CD4-positive, alpha-beta T cell treated with Interleukin-17A for 4 hours (primary cell): ENCODE results near the gene OR2K2.
"Not testable (repeated sequence)": the region's sequence is repeated elsewhere in the genome, so short reads cannot be mapped to it uniquely, and the experiment has no call there.

ENCODE experiments used
- DNase-seq: peaks from one replicate; pipeline ENCODE4 v3.0.0-alpha.2; 2020; ENCODE audit warnings: mixed read lengths

Gene OR2K2

GRCh38 chr9:111330124-111330523 is at the start of gene OR2K2:
Gene OR2K2 (minus strand): TSS chr9:111330224. CDS start chr9:111328433, 1,791 bp downstream.
- no peak for DNase-seq

GRCh38 chr9:111375817-111376564 is 46.0 kb upstream of the OR2K2 start:
- DNase-seq, result no peak

- DNase-seq, result no peak
Observed at GRCh38 chr9:111375062-111375461, 45.0 kb upstream of the OR2K2 start.

GRCh38 chr9:111372297-111372696 is 42.3 kb upstream of the OR2K2 start:
- DNase-seq, result no peak

- DNase-seq, result no peak
Observed at GRCh38 chr9:111366978-111367377, 37.0 kb upstream of the OR2K2 start.

- no peak for DNase-seq
Observed at GRCh38 chr9:111362526-111362925, 32.5 kb upstream of the OR2K2 start.

GRCh38 chr9:111360881-111361280 is 30.9 kb upstream of the OR2K2 start:
- no peak for DNase-seq

GRCh38 chr9:111356481-111357244 is 26.6 kb upstream of the OR2K2 start:
- no peak for DNase-seq

- DNase-seq, result no peak
Observed at GRCh38 chr9:111352545-111352944, 22.5 kb upstream of the OR2K2 start.

GRCh38 chr9:111350556-111350955 is 20.5 kb upstream of the OR2K2 start:
- no peak for DNase-seq

GRCh38 chr9:111349766-111350165 is 19.7 kb upstream of the OR2K2 start:
- no peak for DNase-seq

- DNase-seq, result no peak
Observed at GRCh38 chr9:111348821-111349271, 18.8 kb upstream of the OR2K2 start.

- DNase-seq, result not testable (repeated sequence)
Observed at GRCh38 chr9:111334318-111334863, 4.4 kb upstream of the OR2K2 start.

GRCh38 chr9:111320631-111321030 is 9.4 kb downstream of the OR2K2 start:
- no peak for DNase-seq

- DNase-seq, result no peak
Observed at GRCh38 chr9:111316796-111317195, 13.2 kb downstream of the OR2K2 start.

GRCh38 chr9:111305914-111306313 is 24.1 kb downstream of the OR2K2 start:
- DNase-seq, result no peak

- DNase-seq, result not testable (repeated sequence)
Observed at GRCh38 chr9:111304000-111304399, 26.0 kb downstream of the OR2K2 start.

GRCh38 chr9:111301195-111301594 is 28.8 kb downstream of the OR2K2 start:
- no peak for DNase-seq

GRCh38 chr9:111300140-111300735 is 29.8 kb downstream of the OR2K2 start:
- no peak for DNase-seq

- not testable (repeated sequence) for DNase-seq
Observed at GRCh38 chr9:111299599-111299966, 30.4 kb downstream of the OR2K2 start.

GRCh38 chr9:111298731-111299598 is 31.1 kb downstream of the OR2K2 start:
- DNase-seq, result no peak

GRCh38 chr9:111298111-111298510 is 31.9 kb downstream of the OR2K2 start:
- DNase-seq, result no peak
